HG02763 (cell line): Measurements from ENCODE around the gene LRRFIP2.
"Not testable (repeated sequence)": the region's sequence is repeated elsewhere in the genome, so short reads cannot be mapped to it uniquely, and the experiment has no call there.

Experiments
- ATAC-seq: cut with Tn5 transposase; IDR thresholded peaks from one replicate; pipeline ENCODE4 v1.9.1; 2021; ENCODE audit warnings: mild to moderate bottlenecking, moderate library complexity; ENCODE audit not compliant: unreplicated experiment

LRRFIP2 gene

DNA sequence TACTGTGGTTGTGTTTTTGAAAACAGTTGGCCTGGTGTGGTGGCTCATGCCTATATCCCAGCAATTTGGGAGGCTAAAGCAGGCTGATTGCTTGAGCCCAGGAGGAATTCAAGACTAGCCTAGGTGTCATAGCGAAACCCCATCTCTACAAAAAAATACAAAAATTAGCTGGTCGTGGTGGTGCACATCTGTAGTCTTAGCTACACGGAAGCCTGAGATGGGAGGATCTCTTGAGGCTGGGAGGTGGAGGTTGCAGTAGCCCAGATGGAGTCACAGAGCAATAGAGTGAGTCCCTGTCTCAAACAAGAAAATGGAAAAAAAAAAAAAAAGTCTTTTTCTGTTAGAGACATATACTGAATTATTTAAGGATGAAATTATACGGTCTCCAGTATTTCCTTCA, 14.7 kb upstream of the LRRFIP2 start:
- no peak for ATAC-seq

DNA sequence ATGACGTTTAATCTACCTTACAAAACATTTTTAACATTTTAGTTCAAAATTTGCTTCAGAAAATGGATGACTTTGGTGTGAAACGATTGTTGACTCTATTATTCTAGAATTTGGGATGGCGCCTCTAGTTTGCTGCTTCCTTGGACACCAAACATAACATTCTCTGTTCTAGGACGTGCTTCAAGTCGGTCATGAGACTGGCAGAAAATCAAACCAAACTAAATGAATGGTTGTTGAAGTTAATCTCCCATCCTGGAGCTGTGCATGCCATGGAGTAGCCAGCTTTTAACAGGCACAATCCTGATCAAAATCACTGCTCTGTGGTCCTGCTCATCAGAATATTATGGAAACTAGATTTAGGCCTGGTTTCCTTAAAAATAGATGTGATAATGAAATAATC, 9.6 kb upstream of the LRRFIP2 start:
- no peak for ATAC-seq

DNA sequence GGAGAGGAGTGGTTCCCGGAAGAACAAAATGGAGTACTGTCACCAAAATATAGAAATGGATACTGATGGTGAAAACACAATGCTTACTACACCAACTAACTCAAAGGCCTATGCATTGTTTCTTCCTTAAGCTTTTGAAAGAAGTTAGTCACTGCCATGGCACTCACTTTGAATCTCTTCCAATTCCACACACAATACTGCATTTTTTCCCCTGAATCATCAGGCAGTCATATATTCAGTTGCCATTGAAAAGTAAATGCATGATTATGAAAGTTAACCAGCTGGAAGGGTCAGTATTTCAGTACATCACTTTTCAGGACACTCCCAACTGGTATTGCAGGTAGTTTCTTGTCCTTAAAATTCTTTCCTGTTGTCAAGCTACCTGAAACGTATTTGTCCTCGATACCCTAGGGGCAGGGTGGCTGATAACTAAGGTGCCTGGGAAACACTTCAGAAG, 9.0 kb upstream of the LRRFIP2 start:
- no peak for ATAC-seq

DNA sequence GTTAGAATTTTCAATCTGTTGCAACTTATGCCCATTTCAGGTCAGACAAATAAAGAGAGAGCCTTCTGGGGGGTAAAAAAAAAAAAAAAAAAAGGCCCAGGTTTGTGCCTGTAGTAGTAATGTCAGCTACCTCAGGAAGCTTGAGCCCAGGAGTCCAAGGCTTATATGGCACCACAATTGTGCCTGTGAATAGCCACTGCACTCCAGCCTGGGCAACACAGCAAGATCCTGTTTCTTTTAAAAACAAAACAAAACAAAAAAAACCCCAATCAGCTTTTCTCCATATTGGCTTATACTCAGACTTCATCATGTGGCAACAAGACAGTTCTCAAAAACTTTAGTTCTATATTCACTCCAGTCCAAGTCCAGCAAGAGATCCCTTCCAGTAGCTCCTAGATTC, 8.4 kb upstream of the LRRFIP2 start:
- ATAC-seq = no peak

DNA sequence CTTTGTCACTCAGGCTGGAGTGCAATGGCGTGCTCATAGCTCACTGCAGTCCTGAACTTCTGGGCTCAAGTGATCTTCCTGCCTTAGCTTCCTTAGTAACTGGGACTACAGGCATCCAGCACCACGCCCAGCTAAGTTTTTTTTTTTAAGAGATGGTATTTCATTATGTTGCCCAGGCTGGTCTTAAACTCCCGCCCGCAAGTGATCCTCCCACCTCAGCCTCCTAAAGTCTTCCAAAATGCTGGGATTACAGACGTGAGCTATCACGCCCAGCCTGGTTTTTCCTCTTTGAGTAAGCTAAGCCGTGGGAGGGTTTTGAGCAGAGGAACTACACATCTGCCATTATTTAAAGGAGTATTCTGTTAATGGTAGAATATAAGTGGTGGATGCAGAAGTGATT, 7.4 kb upstream of the LRRFIP2 start:
- ATAC-seq = no peak

DNA sequence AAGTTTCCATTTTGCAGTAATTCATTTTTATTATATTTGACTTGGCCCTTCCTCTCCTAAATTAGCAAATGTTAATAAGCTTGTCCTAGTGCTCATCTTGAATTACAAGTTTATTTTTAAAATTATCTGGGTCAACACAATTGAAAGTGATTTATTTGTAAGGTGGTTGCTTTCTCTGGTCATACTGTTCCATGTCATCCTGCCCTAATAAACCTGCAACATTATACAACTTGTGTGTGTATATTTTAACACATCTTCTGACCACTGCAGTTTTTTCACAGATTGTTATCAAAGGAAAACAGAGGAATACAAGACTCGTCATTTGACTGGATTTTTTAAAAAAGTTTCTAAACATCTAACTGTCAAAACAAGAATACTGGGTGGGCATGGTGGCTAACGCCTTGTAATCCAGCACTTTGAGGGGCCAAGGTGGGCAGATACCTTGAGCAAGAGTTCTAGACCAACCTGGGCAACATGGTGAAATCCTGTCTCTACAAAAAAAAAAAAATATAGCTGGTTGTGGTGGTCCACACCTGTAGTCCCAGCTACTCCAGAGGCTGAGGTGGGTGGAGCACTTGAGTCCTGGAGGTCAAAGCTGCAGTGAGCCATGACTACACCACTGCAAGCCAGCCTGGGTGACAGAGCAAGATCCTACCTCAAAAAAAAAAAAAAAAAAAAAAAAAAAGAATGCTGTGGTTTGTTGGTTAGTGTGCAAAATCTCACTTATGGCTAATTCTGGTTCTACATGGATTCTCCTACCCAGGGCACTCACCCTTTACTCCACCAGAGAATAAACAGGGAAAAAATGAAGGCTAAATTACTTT, 5.0 kb upstream of the LRRFIP2 start:
- no peak for ATAC-seq

DNA sequence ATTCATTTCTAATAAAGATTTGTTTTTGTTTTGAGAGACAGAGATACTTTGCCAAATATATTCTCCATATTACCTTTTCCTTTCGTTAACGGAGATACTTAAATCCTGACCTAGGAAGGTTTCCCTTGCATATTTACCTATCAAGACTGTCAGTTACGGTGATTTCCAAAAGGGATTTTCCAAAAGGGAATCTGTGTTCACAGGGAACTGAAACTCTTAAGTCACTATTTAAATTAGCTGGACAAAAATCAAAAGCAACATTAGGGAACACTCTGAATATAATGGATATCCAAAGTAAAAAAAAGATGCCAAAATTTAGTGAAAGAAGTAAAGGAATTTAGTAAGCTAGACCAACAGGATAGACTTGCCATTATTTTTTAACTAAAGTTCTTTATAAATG, 576 bp downstream of the LRRFIP2 start:
- ATAC-seq = no peak

DNA sequence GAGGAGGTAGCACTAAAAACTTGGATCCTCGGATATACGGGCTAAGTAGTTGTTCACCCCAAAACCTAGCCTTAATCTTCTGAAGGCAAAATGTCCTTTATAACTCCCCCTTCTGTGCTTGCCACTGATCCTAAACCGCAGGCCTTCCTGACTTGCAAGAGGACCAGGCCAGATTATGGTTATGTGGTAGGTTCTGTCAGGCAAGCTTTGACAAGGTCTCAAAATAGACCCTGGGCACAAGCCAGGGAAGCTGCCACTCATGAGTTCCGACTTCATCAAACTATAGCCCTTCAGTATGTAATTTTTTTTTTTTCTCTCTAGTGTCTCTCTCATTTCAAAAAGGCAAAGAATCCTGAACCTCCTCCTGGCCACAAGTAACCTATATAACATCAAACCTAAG, 3.2 kb downstream of the LRRFIP2 start:
- ATAC-seq = no peak

DNA sequence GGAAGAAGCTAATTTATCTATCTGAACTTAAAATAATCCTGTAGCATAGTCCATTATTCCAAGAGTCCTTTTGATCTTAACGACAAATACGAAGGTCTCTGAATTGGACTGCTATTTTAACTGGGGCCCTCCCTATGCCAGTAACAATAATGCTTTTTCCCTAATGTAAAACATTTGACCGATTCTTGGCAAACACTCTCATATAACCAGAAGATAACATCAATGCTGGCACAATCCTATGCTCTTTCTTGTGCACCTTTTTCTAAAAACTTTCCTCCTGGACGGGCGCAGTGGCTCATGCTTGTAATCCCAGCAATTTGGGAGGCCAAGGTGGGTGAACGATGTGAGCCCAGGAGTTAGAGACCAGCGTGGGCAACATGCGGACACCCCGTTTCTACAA, 3.9 kb downstream of the LRRFIP2 start:
- ATAC-seq = no peak

DNA sequence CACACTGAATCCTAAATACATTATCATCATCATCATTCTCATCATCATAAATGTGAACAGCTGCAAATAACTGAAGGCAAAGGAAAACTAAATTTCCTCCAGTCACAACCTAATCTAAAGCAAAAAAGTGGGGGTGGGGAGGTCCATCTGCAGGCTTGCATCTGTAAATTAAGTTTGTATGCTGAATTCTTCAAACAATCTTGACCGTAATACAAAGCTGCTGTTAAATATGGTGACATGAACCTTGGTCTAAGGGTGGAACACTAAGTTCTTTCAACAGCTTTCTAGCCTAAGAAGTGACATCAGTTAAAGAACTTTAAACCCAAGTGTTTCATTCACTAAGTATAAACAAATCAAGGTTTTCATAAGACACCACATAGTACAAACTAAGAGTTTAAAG, 4.3 kb downstream of the LRRFIP2 start:
- no peak for ATAC-seq

DNA sequence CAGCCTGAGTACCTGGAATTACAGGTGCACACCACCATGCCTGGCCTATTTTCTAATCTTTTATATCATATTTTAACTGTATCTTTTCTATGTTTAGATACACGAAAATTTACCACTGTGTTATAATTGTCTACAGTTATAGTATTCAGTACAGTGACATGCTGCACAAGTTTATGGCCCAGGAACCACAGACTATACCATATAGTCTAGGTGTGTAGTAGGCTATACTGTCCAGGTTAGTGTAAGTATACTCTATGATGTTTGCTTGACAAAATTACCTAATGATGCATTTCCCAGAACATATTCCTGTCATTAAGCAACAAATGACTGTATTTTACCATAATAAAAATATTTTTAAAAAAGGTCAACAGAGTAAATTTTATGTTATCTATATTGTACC, 5.5 kb downstream of the LRRFIP2 start:
- no peak for ATAC-seq

DNA sequence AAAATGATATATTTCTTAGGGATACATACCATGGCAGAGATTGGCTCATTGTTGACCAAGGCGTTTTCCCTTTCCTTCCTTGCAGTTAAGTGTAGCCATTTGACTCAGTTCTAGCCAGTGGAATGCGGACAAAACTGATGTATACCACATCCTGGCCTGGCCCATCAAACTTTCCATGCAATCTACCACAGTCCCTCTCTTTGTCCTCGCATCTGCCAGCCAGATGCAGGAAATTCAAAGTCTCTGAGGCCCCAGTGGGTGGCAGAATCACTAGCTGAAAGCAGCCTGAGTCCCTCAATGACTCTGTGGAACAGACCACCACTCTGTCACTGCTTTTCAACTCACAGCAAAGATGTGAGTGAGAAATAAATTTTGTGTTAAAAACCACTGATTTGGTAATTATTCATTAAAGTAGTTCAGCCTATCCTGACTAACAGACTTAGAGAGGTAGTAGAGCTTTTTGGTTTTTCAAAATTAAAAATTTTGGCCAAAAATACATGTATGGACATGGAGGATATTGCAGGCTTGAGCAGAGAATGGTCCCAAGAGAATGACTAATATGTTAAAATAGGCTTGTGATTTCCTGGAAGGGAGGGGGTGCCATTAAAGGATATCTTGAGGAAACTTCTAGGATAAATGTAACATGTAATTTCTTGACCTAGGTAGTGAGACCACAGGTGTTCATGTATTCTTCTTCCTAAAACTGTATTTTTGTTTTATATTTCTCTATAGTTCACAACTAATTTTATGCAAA, 10.9 kb downstream of the LRRFIP2 start:
- peak; percentile 42 for ATAC-seq

DNA sequence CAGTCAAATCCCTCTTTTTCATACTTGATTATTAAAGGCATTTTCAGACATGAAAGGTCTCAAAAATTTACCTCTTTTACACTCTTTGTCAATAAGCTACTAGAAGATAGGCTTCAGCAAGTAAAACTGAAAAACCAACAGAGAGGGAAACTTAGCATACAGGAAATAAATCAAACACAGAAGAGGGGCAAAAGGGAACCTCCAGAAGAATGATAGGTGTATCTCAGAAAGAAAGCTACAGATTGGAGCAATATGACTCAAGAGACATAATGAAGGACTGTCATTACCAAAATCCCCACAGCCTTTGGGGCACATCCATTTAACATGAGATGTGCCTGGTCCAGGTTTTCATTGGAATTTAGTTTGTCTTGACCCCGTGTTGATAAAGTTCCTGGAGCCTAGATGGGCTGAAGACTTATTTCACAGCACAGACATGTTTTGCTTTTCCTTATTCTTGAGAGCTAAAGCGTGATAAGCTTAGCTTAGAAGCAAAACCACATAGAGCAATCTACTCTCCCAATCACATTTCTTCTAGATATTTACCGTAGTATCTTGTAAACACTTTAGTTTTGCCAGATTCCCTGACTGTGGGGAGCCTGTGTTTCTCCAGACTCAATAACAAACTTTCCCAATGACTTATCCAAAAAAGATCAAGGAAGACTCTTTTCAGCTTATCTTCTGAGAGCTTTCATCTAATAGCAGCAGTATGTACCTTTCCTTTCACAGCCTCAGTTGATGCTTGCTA, 11.7 kb downstream of the LRRFIP2 start:
- ATAC-seq = peak; percentile 59

DNA sequence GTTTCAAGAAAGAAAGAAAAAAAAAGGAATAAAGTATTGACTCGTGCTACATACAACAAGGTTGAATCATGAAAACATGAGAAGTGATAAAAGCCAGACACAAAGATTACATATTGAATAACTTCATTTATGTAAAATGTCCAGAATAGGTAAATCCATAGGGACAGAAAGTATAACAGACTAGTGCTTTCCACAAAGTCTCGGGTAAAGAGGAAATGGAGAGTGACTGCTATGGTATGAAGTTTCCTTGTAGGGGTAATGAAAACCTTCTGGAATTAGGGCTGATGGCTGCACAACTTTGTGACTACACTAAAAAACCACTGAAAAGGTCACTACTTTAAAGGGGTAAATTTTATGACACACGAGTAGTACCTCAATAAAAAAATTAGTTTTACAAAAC, 13.0 kb downstream of the LRRFIP2 start:
- ATAC-seq = no peak

DNA sequence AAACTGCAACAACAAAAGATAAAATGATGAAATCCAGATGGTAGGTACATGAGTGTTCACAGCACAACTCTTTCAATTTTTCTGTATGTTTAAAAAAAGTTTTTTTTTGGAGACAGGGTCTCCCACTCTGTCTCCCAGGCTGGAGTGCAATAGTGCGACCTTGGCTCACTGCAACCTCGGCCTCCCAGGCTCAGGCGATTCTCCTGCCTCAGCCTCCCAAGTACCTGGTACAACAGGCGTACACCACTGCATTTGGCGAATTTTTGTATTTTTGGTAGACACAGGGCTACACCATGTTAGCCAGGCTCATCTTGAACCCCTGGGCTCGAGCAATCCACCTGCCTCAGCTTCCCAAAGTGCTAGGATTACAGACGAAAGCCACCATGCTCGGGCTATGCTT, 18.6 kb downstream of the LRRFIP2 start:
- no peak for ATAC-seq

DNA sequence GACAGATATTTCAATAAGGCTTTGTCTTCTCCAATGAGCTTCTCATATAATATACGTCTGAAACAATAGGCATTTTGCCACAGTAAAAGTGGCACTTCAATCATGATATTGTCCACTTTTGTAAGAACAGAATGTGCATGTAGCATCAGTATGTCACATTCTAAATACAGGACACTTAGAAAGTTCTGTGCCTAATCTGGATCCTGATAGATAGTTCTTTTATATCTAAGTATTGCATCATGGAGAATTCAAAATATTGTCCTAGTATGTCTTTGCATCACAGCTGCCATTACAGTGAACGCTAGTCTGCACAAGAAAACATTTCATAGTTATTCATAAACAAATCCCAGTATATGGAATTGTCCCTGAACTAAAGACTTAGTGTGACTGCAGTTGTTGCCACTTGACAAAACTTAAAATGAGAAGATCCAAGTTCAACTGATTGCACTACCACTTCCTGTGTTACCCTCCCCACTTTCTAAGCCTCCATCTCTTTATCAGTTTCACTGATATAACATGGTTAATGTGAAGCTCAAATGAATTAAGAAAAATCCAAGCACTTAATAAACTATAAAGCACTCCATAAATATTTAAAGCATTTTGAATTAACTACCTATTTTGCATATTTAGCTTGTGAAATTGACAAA, 19.6 kb downstream of the LRRFIP2 start:
- ATAC-seq = no peak

DNA sequence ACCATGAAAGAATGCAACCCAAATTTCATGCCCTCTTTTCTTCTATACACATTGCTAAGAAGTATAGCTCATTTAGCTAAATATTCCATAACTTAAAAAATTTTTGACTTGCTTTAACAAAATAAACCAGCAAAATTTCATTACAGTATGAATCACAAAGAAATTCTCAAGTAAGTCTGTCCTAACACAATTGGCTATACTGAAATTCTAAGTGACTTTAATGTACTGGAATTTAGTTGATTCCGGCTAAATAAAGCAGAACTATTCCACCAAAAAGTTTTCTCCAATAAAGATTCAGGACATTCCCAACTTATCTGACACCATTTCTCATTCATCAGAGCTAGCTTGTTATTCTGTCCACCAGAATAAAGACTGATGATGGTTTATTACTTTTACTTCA, 23.8 kb downstream of the LRRFIP2 start:
- ATAC-seq = no peak

DNA sequence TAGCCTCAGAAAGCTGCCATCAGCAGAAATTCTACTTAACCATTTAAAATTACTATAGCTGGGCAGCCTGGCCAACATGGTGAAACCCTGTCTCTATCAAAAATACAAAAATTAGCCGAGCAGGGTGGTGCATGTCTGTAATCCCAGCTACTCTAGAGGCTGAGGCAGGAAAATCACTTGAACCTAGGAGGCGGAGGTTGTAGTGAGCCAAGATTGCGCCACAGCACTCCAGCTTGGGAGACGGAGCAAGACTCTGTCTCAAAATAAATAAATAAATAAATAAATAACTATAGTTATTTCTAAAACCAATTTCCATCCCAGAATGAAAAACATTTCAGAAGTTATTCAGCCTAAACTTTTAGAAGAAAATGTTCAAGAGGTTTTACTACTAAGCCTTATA, 25.1 kb downstream of the LRRFIP2 start:
- no peak for ATAC-seq

DNA sequence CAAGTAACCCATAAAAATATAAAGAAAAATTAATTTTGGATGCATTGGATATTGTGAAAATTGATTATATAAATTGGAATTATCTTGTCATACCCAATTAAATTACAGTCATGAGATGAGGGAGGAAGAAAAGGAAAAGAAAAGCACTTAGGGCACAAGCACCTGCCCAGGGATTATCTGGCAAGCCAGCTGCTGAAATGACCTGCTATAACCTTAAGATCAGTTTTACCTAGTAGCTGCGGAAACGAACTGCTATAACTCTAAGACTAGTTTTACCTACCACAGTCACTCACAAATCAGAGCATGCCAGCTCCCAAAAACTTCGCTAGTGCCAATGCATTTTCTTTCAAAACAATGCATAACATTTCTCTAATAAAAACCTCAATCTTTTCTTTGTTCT, 26.2 kb downstream of the LRRFIP2 start:
- no peak for ATAC-seq

DNA sequence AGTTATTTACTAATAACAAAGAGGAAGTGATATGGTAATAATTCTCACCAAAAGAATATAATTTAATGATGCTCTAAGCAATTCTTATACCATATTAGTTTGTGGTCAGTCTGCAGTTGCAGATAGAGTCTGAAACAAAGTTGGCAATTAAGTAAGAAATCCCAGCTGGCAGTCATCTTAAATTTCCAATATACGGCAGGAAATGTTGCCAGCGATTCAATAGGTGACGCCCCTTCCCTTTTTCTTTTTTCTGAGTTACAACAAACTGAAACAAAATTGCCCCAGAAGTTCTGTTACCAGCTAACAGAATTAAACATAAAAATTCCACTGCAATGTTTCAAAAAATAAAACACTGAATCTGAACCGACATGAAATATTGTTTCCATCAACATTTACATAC, 26.7 kb downstream of the LRRFIP2 start:
- no peak for ATAC-seq

DNA sequence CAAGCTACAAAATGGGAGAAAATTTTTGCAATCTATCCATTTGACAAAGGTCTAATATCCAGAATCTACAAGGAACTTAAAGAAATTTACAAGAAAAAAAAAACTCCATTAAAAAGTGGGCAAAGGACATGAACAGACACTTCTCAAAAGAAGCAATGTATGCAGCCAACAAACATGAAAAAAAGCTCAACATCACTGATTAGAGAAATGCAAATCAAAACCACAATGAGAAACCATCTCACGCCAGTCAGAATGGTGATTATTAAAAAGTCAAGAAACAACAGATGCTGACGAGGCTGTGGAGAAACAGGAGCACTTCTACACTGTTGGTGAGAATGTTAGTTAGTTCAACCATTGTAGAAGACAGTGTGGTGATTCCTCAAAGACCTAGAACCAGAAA, 27.5 kb downstream of the LRRFIP2 start:
- not testable (repeated sequence) for ATAC-seq
